Activated CD8-positive, alpha-beta memory T cell treated with anti-CD3 and anti-CD28 coated beads, Interleukin-2, amount 10 ng/mL, durations not matched to agents 7 days and 5 days (primary cell): ENCODE results near the gene MFAP1. TPM values are rescaled to one million over a fixed set of nuclear protein-coding genes. Genes with fewer than 3 reads are reported as not detected.

Experiments used
- microRNA-seq: library from miRNA; unstranded; fragments of <30 nt; microRNA quantifications from one replicate; pipeline ENCODE4 v1.2.0, GENCODE V29; 2022
- total RNA-seq, 2 experiments: library from RNA; stranded (reverse); gene quantifications; one replicate each; pipeline ENCODE4 v1.2.3, GENCODE V29; 2021

Gene MFAP1
- total RNA-seq, 2 experiments from 2014 or later, result 34.1 to 46.5 TPM

Small RNAs within 50 kb of the gene (microRNA-seq; reads per million reads assigned to microRNA genes)
- gene MIR1282, result not detected

Other genes starting within 250 kb of the MFAP1 start
- 10 to 100 TPM; 33.5 to 34.2 TPM for gene PPIP5K1, start 234.5 kb downstream of the MFAP1 start, total RNA-seq
- under 1 TPM in 1 of 2 experiments, not detected in 1; 0.40 TPM for gene CKMT1B, start 230.7 kb downstream of the MFAP1 start, total RNA-seq
- 1 to 10 TPM in 1 of 2 experiments, under 1 TPM in 1; 0.70 to 1.1 TPM for gene STRC, start 205.9 kb downstream of the MFAP1 start, total RNA-seq
- 1 to 10 TPM in 1 of 2 experiments, under 1 TPM in 1; 0.94 to 1.3 TPM for gene CATSPER2, start 175.8 kb downstream of the MFAP1 start, total RNA-seq
- gene CKMT1A, start 130.8 kb downstream of the MFAP1 start, total RNA-seq, result not detected
- gene PDIA3, start 78.3 kb downstream of the MFAP1 start, total RNA-seq, result 100 to 1,000 TPM; 247 to 293 TPM
- 1 to 10 TPM in 1 of 2 experiments, under 1 TPM in 1; 0.49 to 1.0 TPM for gene ELL3, start 47.7 kb downstream of the MFAP1 start, total RNA-seq
- 100 to 1,000 TPM; 804 to 808 TPM for gene SERF2, start 32.4 kb downstream of the MFAP1 start, total RNA-seq
- gene SERINC4, start 24.5 kb downstream of the MFAP1 start, total RNA-seq, result under 1 TPM; 0.20 to 0.30 TPM
- gene HYPK, start 24.1 kb downstream of the MFAP1 start, total RNA-seq, result 10 to 100 TPM; 14.8 to 16.1 TPM
- 10 to 100 TPM; 79.7 to 91.1 TPM for gene WDR76, start 2.3 kb upstream of the MFAP1 start, total RNA-seq